K562 (cell line): Measurements from ENCODE around the gene FGF2. TPM values are rescaled to one million over a fixed set of nuclear protein-coding genes. Genes with fewer than 3 reads are reported as not detected.

Source experiments
- ATF7 ChIP-seq: fragments of 450-650 bp; IDR thresholded peaks from 2 replicates; pipeline ENCODE4 v1.7.1; 2014; ENCODE audit warnings: mild to moderate bottlenecking, moderate library complexity
- FOXM1 ChIP-seq, 2 experiments: fragments of 450-650 bp in 1 of 2; sonication (generic) in 1 of 2; formaldehyde crosslinking in 1 of 2; IDR thresholded peaks; 2 replicates each; pipeline versions ENCODE4 v1.6.1 to v1.9.0; 2017 to 2022; ENCODE audit warnings: low read depth in 2 of 2, mild to moderate bottlenecking in 2 of 2, missing genetic modification reagents in 1 of 2, moderate library complexity in 1 of 2
- FOXP1 ChIP-seq: sonication (generic); formaldehyde crosslinking; IDR thresholded peaks from 2 replicates; pipeline ENCODE4 v1.8.0; 2022; ENCODE audit warnings: mild to moderate bottlenecking, missing genetic modification reagents
- MGA ChIP-seq: fragments of 450-650 bp; IDR thresholded peaks from 2 replicates; pipeline ENCODE4 v1.6.1; 2016; ENCODE audit warnings: mild to moderate bottlenecking, moderate library complexity
- polyA plus RNA-seq, 8 experiments: library from polyadenylated mRNA; depleted of rRNA in 4 of 8; stranded (reverse) in 5 of 8; unstranded in 3 of 8; fragments of >200 nt; fragmentation: Nextera tagmentation in 2 of 8; fragmentation: Illumina TruSeq in 1 of 8; extraction: Ambion mirVana in 2 of 8; extraction: Trizol in 1 of 8; gene quantifications; 2 replicates each; pipeline versions ENCODE4 v1.2.1 to v1.2.3, GENCODE V29; 2011 to 2014; ENCODE audit warnings: inconsistent platforms in 1 of 8, missing spikeins in 1 of 8
- total RNA-seq, 7 experiments: library from RNA; depleted of rRNA in 6 of 7; stranded (reverse); fragments of >200 nt in 6 of 7; fragmentation: Illumina TruSeq in 2 of 7; extraction: Trizol in 2 of 7; gene quantifications; 2 replicates each; pipeline versions ENCODE4 v1.2.1 to v1.2.3, GENCODE V29; 2011 to 2021; ENCODE audit warnings: low replicate concordance in 1 of 7
- TF ChIP-seq, protein P1 (sequence below), 2 experiments: fragments of 450-650 bp in 1 of 2; sonication (generic) in 1 of 2; formaldehyde crosslinking in 1 of 2; IDR thresholded peaks; 2 replicates each; pipeline versions ENCODE4 v1.7.1 to v1.9.0; 2016 to 2022; ENCODE audit warnings: inconsistent platforms in 1 of 2, mild to moderate bottlenecking in 1 of 2, missing genetic modification reagents in 1 of 2

FGF2 gene
- total and polyA plus RNA-seq, 9 of the 15 experiments (the other 6 are each of a cell fraction or from before 2014, with no cell fraction given): 2.5 to 19.4 (median 9.2) TPM

DNA sequence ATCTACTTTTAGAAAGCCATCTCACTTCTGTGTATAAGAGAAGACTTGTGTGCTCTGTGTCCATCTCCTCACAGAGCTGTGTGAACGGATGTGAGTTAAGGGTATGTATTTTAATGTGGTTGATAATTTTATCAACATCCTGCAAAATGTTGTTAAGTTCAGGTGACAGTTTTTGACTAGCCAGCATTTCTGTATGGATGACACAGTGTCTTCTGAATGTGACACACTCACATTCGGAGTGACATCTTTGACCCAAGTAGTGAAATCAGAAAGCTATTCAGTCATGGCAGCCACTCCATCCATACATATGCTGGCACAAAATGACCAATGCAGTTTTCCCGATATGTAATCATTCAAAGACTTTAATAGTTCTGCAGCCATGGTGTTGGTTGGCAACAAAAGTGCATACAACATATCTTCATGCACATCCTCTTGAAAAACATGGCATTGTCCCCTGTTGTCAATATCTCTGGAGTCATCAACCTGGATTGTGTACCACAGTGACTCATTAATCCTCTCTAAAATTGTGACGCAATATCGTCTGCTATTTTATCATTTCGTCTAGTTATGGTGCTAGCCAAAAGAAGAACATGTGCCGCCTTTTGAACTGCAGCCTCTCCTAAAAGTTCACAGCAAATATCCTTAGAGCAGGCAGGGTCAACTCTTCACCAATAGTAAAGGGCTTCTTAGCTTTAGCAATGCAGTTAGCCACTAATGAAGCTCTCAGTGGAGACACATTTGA lies 6.8 kb upstream of the FGF2 start (continued):
- TF ChIP-seq, protein P1, sequence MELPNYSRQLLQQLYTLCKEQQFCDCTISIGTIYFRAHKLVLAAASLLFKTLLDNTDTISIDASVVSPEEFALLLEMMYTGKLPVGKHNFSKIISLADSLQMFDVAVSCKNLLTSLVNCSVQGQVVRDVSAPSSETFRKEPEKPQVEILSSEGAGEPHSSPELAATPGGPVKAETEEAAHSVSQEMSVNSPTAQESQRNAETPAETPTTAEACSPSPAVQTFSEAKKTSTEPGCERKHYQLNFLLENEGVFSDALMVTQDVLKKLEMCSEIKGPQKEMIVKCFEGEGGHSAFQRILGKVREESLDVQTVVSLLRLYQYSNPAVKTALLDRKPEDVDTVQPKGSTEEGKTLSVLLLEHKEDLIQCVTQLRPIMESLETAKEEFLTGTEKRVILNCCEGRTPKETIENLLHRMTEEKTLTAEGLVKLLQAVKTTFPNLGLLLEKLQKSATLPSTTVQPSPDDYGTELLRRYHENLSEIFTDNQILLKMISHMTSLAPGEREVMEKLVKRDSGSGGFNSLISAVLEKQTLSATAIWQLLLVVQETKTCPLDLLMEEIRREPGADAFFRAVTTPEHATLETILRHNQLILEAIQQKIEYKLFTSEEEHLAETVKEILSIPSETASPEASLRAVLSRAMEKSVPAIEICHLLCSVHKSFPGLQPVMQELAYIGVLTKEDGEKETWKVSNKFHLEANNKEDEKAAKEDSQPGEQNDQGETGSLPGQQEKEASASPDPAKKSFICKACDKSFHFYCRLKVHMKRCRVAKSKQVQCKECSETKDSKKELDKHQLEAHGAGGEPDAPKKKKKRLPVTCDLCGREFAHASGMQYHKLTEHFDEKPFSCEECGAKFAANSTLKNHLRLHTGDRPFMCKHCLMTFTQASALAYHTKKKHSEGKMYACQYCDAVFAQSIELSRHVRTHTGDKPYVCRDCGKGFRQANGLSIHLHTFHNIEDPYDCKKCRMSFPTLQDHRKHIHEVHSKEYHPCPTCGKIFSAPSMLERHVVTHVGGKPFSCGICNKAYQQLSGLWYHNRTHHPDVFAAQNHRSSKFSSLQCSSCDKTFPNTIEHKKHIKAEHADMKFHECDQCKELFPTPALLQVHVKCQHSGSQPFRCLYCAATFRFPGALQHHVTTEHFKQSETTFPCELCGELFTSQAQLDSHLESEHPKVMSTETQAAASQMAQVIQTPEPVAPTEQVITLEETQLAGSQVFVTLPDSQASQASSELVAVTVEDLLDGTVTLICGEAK (IDR thresholded peaks at IDR 0.05): 0 out of 2 replicates have a peak, but pooled peaks have one; percentile 31
- TF ChIP-seq, protein P1 (CRISPR knock-in tag; IDR thresholded peaks at IDR 0.05): no peak
- TF ChIP-seq FOXM1 (IDR thresholded peaks at IDR 0.05; ENCODE audit: low read depth) (no peak), FOXM1 (CRISPR knock-in tag; IDR thresholded peaks at IDR 0.05; ENCODE audit: low read depth) (no peak), ATF7 (peak; percentile 85), MGA (peak; percentile 69), FOXP1 (CRISPR knock-in tag) (0 out of 2 replicates have a peak, but pooled peaks have one; percentile 11)
